GM18520 (cell line): Measurements from ENCODE around the gene ARSK.

ENCODE experiments used
- ATAC-seq: cut with Tn5 transposase; IDR thresholded peaks from one replicate; pipeline ENCODE4 v1.9.1; 2021; ENCODE audit not compliant: unreplicated experiment

The ARSK gene

GRCh38 chr5:95554647-95555548 lies at the start of gene ARSK, which contains the start of gene SKIC3:
ARSK (plus strand) TSS chr5:95555101; CDS start chr5:95555279, 178 bp downstream.
SKIC3 (minus strand) TSS chr5:95554977; CDS start chr5:95547150, 7,827 bp downstream.
- peak; percentile 77 for ATAC-seq

GRCh38 chr5:95508550-95508949 lies 46.4 kb upstream of the ARSK start:
- ATAC-seq = no peak

GRCh38 chr5:95511606-95512005 lies 43.3 kb upstream of the ARSK start:
- ATAC-seq = no peak

- ATAC-seq = no peak
Observed at GRCh38 chr5:95518417-95518816, 36.5 kb upstream of the ARSK start.

- no peak for ATAC-seq
Observed at GRCh38 chr5:95519151-95519550, 35.8 kb upstream of the ARSK start.

GRCh38 chr5:95519681-95520080 lies 35.2 kb upstream of the ARSK start:
- no peak for ATAC-seq

- no peak for ATAC-seq
Observed at GRCh38 chr5:95520206-95520605, 34.7 kb upstream of the ARSK start.

- ATAC-seq = no peak
Observed at GRCh38 chr5:95524423-95524822, 30.5 kb upstream of the ARSK start.

- ATAC-seq = no peak
Observed at GRCh38 chr5:95526871-95527270, 28.0 kb upstream of the ARSK start.

- ATAC-seq = no peak
Observed at GRCh38 chr5:95528565-95528964, 26.3 kb upstream of the ARSK start.

GRCh38 chr5:95530416-95530815 lies 24.5 kb upstream of the ARSK start:
- ATAC-seq = no peak

- ATAC-seq = no peak
Observed at GRCh38 chr5:95531491-95531890, 23.4 kb upstream of the ARSK start.

- no peak for ATAC-seq
Observed at GRCh38 chr5:95532415-95532814, 22.5 kb upstream of the ARSK start.

- ATAC-seq = no peak
Observed at GRCh38 chr5:95533106-95533505, 21.8 kb upstream of the ARSK start.

- ATAC-seq = no peak
Observed at GRCh38 chr5:95533761-95534160, 21.1 kb upstream of the ARSK start.

GRCh38 chr5:95537501-95537900 lies 17.4 kb upstream of the ARSK start:
- ATAC-seq = no peak

GRCh38 chr5:95543017-95543705 lies 11.7 kb upstream of the ARSK start:
- no peak for ATAC-seq

GRCh38 chr5:95549030-95549429 lies 5.9 kb upstream of the ARSK start:
- no peak for ATAC-seq

GRCh38 chr5:95554331-95554646 lies 612 bp upstream of the ARSK start:
- peak; percentile 10 for ATAC-seq

- no peak for ATAC-seq
Observed at GRCh38 chr5:95555553-95555952, 652 bp downstream of the ARSK start.

- no peak for ATAC-seq
Observed at GRCh38 chr5:95557841-95558240, 2.9 kb downstream of the ARSK start.

- ATAC-seq = no peak
Observed at GRCh38 chr5:95562282-95562681, 7.4 kb downstream of the ARSK start.
